Stimulated activated CD8-positive, alpha-beta memory T cell treated with anti-CD3 and anti-CD28 coated beads, Interleukin-4, amount 100 ng/mL, for 1 hour (primary cell): ENCODE measurements around the gene SENP8.

Source experiments
- DNase-seq, 2 donors: peaks; one replicate each; pipeline ENCODE4 v3.0.0-alpha.2; 2020; ENCODE audit warnings: low read depth in 2 of 2, low spot score in 1 of 2

The SENP8 gene

DNA sequence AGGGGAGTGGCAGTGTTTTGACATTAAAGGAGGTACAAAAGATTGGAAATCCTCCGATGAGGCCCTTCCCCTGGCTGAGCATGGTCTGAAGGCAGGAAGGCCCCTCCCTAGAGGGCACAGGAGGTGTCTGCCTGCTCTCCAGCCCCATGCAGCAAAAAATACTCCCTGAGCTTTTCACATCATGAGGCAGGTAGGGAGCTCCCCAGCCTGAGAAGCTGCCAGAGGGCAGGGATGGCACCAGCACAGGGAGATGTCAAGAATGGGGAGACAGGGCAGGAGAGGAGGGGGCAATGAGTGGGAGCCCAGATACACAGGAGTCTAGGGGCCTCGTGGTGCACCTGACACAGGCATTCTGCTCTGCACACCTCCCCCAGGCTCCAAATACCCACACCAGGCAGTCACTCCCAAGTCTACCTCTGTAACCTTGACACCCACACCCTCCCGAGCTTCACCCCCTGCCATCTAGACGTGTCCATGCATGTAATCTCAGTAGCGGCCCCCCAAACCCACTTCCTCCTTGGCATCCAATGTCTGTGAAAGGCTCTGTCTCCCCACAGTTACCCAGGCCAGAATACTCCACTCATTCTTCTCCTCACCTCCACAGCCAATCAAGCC lies 56.5 kb downstream of the SENP8 start:
- DNase-seq = no peak

DNA sequence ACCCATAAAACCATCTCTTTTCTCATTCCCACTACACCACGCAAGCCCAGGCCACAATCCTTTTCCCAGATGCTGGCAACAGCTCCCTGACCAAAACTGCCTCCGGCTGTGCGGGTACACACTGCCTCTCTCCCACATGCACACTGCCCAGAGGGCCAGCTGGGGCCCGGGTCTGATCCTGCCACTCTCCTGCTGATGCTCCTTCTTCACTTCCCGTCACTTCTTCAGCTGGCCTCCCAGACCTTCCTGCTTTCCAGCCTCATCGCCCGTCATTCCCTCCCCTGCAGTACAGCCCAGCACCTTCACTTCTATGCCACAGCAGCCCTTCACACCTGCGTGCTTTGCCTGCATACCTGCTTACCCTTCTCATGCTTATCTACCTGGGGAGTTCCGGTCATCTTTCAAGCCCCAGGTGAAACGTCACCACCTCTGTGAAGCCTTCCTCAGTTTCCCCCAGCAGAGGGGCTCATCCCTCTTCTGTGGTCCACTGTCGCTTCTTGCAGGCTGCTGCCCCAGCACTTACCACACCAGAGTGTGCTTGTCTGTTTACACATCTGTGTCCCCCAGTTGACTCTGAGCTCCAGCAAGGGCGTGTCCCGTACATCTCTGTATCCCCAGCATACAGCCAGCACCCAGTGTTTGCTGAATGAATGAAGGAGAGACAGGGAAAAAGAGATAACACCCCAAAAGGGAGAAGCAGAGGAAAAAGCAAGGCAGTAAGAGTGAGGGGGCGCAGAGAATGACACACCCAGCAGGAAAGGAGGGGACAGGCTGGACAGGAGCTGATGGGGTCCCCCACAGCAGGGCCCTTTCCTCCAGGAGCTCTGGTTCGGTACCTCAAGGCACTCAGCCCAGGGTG lies 57.2 kb downstream of the SENP8 start:
- no peak for DNase-seq

DNA sequence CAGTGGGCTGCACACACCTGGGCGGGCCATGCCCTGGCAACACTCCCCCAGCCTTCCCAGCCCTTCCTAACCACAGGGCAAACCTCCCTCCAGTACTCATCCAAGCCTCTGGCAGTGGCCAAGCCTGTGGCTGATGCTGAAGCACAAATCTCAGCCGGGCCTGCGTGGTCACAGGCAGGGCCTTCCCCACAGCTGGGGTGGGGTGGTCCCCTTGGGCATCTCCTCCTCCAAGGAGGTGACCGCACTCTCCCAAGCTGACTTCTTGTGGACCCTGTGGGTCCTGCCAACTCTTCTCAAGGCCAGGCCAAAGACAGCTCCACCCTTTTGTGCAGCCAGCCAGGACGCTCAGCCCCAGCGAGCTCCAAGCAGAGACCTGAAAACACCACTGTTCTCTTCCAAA lies 58.0 kb downstream of the SENP8 start:
- no peak for DNase-seq

DNA sequence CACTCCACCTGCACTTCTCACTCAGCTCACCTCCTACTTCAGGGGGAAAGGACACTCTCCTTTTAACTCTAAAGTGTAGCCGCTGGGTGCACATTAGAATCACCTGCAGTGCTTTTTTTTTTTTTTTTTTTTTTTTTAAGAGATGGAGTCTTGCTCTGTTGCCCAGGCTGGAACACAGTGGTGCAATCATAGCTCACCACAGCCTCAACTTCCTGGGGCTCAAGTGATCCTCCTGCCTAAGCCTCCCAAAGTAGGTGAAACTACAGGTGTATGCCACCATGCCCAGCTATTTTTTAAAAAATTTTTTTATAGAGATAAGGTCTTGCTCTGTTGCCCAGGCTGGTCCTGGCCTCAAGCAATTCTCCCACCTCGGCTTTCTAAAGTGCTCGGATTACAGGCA lies 58.5 kb downstream of the SENP8 start:
- no peak for DNase-seq

DNA sequence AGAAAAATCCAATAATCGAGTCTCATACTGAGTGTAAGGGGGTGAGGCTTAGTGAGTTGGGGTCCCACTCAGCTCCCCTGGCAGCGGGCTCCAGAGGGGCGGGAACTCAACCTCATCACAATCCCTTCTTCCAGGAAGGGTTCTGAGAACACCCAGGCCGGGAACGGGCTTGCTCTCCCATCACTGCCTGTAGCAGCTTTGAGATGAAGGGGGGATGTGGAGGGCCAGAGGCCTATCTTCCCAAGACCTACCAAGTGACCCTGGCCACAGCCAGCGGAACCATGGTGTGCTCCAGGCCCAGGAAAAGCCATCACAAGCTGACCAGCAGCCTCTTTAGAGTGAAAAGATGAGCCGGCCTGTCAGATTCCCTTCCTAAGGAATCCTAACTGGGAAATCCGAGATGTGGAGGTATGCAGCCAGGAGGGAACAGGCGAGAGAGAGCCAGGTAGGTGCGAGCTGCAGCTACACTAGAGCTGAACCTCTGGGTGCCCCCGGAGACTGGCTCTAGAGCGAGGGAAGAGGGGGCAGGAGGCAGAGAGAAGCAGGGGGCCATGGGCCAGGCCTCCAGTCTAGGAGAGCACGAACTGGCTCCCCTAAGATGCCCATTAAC lies 60.9 kb downstream of the SENP8 start:
- DNase-seq = no peak

DNA sequence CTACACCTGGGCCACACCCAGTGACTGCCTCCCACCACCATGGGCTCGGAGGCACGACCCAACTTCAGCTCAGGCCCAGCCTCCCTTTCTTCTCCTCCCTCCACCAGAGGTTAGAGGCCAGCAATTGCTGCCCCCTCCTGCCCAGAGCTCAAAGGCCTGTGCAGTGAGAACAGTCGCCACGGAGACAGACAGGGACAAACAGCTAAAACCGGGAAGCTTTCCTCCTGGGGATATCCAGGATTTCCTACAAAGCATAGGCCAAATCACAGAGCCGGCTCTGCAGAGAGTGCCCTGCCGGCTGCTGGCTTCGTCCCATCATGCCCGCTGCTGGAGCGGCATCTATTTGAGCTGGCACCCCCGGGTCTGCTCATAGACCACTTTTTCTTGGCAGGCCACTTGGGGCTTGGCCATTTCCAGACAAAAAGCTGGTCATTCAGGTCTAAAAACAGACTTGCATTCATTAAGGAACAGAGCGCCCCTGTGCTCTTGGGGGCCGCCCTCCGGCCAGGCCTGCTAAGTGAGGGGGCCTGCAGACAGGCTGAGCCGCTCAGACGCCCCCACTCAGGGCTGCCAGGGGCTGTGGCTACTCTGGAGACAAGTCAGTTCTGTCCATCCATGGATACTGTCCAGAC lies 61.9 kb downstream of the SENP8 start:
- DNase-seq = no peak

DNA sequence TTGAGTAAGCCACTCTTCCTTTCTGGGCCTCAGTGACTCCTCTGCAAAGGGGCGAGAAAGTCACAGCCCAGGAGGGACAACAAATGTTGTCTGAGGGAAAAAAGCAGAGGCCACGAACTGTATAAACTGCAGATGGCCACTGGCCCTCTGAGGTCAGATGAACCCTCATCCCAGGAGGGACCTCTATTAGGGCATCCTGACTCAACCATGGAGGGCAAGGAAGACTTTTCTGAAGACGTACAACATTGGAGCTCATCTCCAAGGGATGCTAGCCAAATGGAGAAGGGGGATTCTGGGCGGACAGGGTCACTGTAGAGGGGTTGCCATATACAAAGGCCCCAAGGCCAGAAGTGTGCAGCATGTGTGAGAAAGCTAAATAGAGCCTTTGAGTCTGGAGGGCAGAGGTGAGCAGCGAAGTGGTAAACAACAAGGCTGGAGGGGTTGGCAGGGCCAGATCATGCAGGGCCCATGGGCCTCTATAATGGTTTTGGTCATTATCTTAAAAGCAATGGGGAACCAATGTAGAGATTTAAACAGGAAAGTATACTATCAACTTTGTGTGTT lies 62.6 kb downstream of the SENP8 start:
- DNase-seq = no peak

DNA sequence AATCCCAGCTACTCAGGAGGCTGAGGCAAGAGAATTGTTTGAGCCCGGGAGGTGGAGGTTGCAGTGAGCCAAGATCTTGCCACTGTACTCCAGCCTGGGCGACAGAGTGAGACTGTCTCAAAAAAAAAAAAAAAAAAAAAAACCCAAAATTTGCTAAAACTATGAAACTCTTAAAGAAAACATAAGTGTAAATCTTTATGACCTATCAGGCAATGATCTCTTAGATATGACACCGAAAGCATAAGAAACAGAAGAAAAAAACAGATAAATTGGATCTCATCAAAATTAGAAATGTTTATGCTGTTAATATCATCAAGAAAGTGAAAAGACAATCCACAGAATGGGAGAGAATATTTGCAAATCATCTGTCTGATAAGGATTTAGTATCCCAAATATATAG lies 64.0 kb downstream of the SENP8 start:
- DNase-seq = no peak

DNA sequence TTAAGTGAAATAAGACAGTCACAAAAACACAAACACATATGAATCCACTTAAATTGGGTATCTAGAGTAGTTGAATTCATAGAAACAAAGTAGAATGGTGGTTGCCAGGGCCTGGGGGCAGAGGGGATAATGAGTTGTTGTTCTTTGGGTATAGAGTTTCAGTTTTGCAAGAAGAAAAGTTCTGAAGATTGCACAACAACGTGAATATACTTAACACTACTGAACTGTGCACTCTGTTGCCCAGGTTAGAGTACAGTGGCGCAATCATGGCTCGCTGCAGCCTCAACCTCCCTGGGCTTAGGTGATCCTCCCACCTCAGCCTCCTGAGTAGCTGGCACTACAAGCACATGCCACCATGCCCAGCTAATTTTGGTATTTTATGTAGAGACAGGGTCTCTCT lies 64.5 kb downstream of the SENP8 start:
- DNase-seq = no peak

DNA sequence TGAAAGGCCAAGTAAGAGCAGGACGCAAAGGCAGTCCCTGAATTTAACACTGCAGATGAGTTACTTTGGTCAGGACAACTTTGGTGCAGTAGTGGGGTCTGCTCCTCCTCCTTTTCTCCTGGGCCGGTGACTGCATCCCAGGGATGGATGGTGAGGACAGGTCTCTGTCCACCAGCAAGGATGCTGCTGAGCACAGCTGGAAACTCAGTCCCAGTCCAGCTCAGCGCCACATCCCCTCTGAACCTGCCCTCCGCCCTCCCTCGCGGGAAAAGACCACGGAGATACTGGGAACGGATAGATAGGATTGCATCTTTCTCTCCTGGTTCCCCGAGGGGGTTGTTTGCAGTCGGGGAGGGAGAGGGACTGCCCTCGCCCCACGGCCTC lies 65.6 kb downstream of the SENP8 start:
- no peak for DNase-seq

DNA sequence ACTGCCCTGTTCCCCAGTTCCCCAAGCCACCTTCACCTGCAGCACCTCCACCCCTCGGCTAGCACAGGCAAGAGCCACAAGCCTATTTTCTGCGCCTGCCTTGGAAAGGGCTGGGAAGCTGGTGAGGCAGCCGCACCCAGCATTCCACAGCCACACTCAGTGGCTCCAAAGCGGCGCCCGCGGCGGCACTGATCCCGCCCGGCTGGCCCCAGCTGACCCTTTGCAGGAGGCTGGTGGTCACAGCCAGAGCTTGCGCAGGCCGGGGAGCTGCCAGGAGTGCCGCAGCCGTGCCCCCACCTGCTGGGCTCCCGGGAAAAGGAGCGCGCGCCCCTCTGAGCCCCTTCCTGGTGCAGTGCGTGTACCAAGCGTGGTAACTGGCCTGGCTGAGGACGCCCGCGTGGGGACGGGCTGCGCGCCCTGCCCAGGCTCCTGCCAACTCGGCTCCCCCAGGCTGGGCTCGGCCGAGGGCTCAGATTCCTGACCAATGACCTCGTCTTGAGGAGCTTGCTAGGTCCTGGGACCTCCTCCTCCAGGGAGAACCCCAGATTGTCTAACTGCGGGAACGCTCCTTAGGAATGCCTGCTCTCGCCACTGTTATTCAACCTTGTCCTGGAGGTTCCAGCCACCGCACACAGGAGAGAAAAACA lies 66.1 kb downstream of the SENP8 start:
- no peak for DNase-seq

DNA sequence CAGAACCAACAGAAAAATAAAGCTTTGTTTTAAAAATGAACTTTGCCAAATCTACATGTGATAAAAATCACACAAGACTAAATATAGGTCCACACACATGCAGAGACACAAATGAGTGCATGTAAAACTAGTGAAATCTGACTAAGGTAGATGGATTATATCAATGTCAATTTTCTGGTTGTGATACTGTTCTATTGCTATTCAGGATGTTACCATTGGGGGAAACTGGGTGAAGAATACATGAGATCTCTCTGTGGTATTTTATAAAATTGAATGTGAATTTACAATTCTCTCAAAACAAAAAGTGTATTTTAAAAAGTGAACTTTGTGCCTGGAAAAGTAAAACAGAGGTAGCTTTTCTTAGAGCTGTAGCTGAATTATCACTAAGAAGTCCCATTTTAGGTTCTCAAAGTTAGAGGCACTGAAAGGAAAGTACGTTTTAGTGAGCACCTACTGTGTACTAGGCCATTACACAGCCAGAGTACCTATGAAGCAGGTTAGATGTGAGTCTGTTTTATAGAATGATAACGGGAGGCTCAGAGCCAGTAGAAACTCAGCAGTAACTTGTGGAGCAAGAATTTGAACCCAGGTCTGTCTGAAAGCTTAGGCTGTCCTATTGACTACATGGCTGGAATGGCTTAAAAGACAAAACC lies 71.2 kb downstream of the SENP8 start:
- no peak for DNase-seq

DNA sequence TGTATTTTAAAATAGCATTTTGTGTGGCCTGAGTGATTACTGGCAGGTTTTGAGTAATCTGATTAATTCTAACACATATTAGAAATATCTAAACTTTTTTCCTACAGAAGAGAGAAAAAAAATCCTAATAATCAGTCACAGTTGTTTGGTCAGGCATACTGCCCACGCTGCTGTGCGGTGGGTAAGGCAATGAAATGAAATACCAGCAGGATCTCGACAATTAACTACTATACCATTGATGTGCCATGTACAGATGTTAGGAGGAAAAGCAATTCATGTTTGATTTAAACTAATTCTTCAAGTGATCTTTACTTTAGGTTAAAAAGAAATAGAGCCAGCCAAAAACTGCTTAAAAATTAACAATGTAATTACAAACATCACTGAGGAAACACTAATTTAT lies 74.2 kb downstream of the SENP8 start:
- no peak for DNase-seq
